BLaER1 treated with 17β-estradiol and CSF1 and Interleukin-3, amounts not matched to agents 10 nM and 100 nM (cell line): ENCODE data around the gene HLCS.

Experiments used
- H3K27ac ChIP-seq, 11 experiments: shearing (Covaris generic); formaldehyde crosslinking; 2 replicates each; pipeline ENCODE4 v1.8.1; 2022
- H3K27me3 ChIP-seq, 11 experiments: shearing (Covaris generic); formaldehyde crosslinking; 2 replicates each; pipeline ENCODE4 v1.8.1; 2022
- H3K36me3 ChIP-seq, 11 experiments: shearing (Covaris generic); formaldehyde crosslinking; 2 replicates each; pipeline ENCODE4 v1.8.1; 2022
- H3K4me1 ChIP-seq, 10 experiments: shearing (Covaris generic); formaldehyde crosslinking; 2 replicates each; pipeline ENCODE4 v1.8.1; 2022
- H3K4me2 ChIP-seq, 11 experiments: shearing (Covaris generic); formaldehyde crosslinking; 2 replicates each; pipeline ENCODE4 v1.8.1; 2022
- H3K4me3 ChIP-seq, 10 experiments: shearing (Covaris generic); formaldehyde crosslinking; 2 replicates each; pipeline ENCODE4 v1.8.1; 2022
- H3K9ac ChIP-seq, 11 experiments: shearing (Covaris generic); formaldehyde crosslinking; 2 replicates each; pipeline ENCODE4 v1.8.1; 2022
- H3K9me3 ChIP-seq, 11 experiments: shearing (Covaris generic); formaldehyde crosslinking; replicated peaks in 1 of 11; 2 replicates each; pipeline ENCODE4 v1.8.1; 2022
- H4K20me1 ChIP-seq, 11 experiments: shearing (Covaris generic); formaldehyde crosslinking; 2 replicates each; pipeline ENCODE4 v1.8.1; 2022
- Cebpa-rat ChIP-seq, 11 experiments: shearing (Covaris generic); IDR thresholded peaks; 2 replicates each; pipeline ENCODE4 v1.8.1; 2022

The HLCS gene

GRCh38 chr21:36839123-36839522, 127.3 kb downstream of the HLCS start:
- Histone ChIP-seq H3K4me2 (peak overlapping the region in 2 of 11 experiments; percentile 30 to 43; a peak in 3 of 22 replicates), H3K9ac (no peak overlapping the region), H3K4me3 (no peak overlapping the region), H3K36me3 (peaks cover 0 to 15% (median 0%) of the 10 kb centered on the region in 11 experiments; a peak in 2 of 22 replicates), H3K4me1 (peaks cover 0 to 10% (median 0%) of the 10 kb centered on the region in 10 experiments; a peak in 2 of 20 replicates), H4K20me1 (no peaks in the 10 kb centered on the region), H3K27ac (no peak overlapping the region), H3K27me3 (no peaks in the 10 kb centered on the region), H3K9me3 (no peaks in the 10 kb centered on the region)
- TF ChIP-seq Cebpa-rat (IDR thresholded peaks at IDR 0.05): no peak

- no peak overlapping the region for H3K4me2 ChIP-seq
- no peak overlapping the region for H3K4me3 ChIP-seq
- no peaks in the 10 kb centered on the region for H4K20me1 ChIP-seq
- H3K27ac ChIP-seq: no peak overlapping the region
- H3K9me3 ChIP-seq: no peaks in the 10 kb centered on the region
- no peak overlapping the region for H3K9ac ChIP-seq
- H3K27me3 ChIP-seq: no peaks in the 10 kb centered on the region
- no peak for TF ChIP-seq Cebpa-rat (IDR thresholded peaks at IDR 0.05)
- H3K36me3 ChIP-seq: peaks cover 0 to 6% (median 0%) of the 10 kb centered on the region in 11 experiments; a peak in 2 of 22 replicates
- peaks cover 0 to 10% (median 0%) of the 10 kb centered on the region in 10 experiments; a peak in 3 of 20 replicates for H3K4me1 ChIP-seq
Measured at GRCh38 chr21:36835383-36835795, 131.1 kb downstream of the HLCS start.

GRCh38 chr21:36834192-36834591, 132.3 kb downstream of the HLCS start:
- Histone ChIP-seq H4K20me1 (no peaks in the 10 kb centered on the region), H3K27ac (no peak overlapping the region), H3K4me2 (no peak overlapping the region), H3K4me3 (no peak overlapping the region), H3K27me3 (no peaks in the 10 kb centered on the region), H3K36me3 (peaks cover 0 to 6% (median 0%) of the 10 kb centered on the region in 11 experiments; a peak in 2 of 22 replicates), H3K4me1 (peaks cover 0 to 7% (median 0%) of the 10 kb centered on the region in 10 experiments; a peak in 3 of 20 replicates), H3K9ac (no peak overlapping the region), H3K9me3 (no peaks in the 10 kb centered on the region)
- TF ChIP-seq Cebpa-rat (IDR thresholded peaks at IDR 0.05): no peak

- H3K4me3 ChIP-seq: no peak overlapping the region
- no peak overlapping the region for H3K9ac ChIP-seq
- peaks cover 0 to 8% (median 0%) of the 10 kb centered on the region in 11 experiments; a peak in 3 of 22 replicates for H3K36me3 ChIP-seq
- TF ChIP-seq Cebpa-rat (IDR thresholded peaks at IDR 0.05): no peak
- H3K9me3 ChIP-seq: no peaks in the 10 kb centered on the region
- H3K4me2 ChIP-seq: no peak overlapping the region
- no peaks in the 10 kb centered on the region for H3K27me3 ChIP-seq
- no peaks in the 10 kb centered on the region for H4K20me1 ChIP-seq
- peaks cover 0 to 3% (median 0%) of the 10 kb centered on the region in 10 experiments; a peak in 1 of 20 replicates for H3K4me1 ChIP-seq
- no peak overlapping the region for H3K27ac ChIP-seq
Measured at GRCh38 chr21:36830100-36830499, 136.4 kb downstream of the HLCS start.

GRCh38 chr21:36828891-36829515, 137.5 kb downstream of the HLCS start:
- H3K36me3 ChIP-seq: peaks cover 0 to 12% (median 0%) of the 10 kb centered on the region in 11 experiments; a peak in 2 of 22 replicates
- TF ChIP-seq Cebpa-rat (IDR thresholded peaks at IDR 0.05): no peak
- no peaks in the 10 kb centered on the region for H4K20me1 ChIP-seq
- no peak overlapping the region for H3K9ac ChIP-seq
- no peak overlapping the region for H3K4me3 ChIP-seq
- peaks cover 0 to 3% (median 0%) of the 10 kb centered on the region in 10 experiments; a peak in 1 of 20 replicates for H3K4me1 ChIP-seq
- H3K27me3 ChIP-seq: no peaks in the 10 kb centered on the region
- no peak overlapping the region for H3K27ac ChIP-seq
- H3K4me2 ChIP-seq: no peak overlapping the region
- no peaks in the 10 kb centered on the region for H3K9me3 ChIP-seq

- Histone ChIP-seq H3K9ac (no peak overlapping the region), H4K20me1 (no peaks in the 10 kb centered on the region), H3K27ac (no peak overlapping the region), H3K9me3 (no peaks in the 10 kb centered on the region), H3K4me1 (peaks cover 0 to 3% (median 0%) of the 10 kb centered on the region in 10 experiments; a peak in 1 of 20 replicates), H3K27me3 (no peaks in the 10 kb centered on the region), H3K36me3 (peaks cover 0 to 12% (median 0%) of the 10 kb centered on the region in 11 experiments; a peak in 2 of 22 replicates), H3K4me3 (no peak overlapping the region), H3K4me2 (no peak overlapping the region)
- no peak for TF ChIP-seq Cebpa-rat (IDR thresholded peaks at IDR 0.05)
Measured at GRCh38 chr21:36828208-36828607, 138.3 kb downstream of the HLCS start.

GRCh38 chr21:36825658-36826057, 140.8 kb downstream of the HLCS start:
- no peaks in the 10 kb centered on the region for H3K27me3 ChIP-seq
- TF ChIP-seq Cebpa-rat (IDR thresholded peaks at IDR 0.05): no peak
- peaks cover 0 to 9% (median 0%) of the 10 kb centered on the region in 10 experiments; a peak in 3 of 20 replicates for H3K4me1 ChIP-seq
- no peak overlapping the region for H3K27ac ChIP-seq
- peaks cover 0 to 23% (median 0%) of the 10 kb centered on the region in 11 experiments; a peak in 4 of 22 replicates for H3K36me3 ChIP-seq
- no peaks in the 10 kb centered on the region for H4K20me1 ChIP-seq
- no peak overlapping the region for H3K4me2 ChIP-seq
- no peak overlapping the region for H3K9ac ChIP-seq
- H3K4me3 ChIP-seq: no peak overlapping the region
- H3K9me3 ChIP-seq: no peaks in the 10 kb centered on the region

- no peak overlapping the region for H3K4me3 ChIP-seq
- H3K27ac ChIP-seq: no peak overlapping the region
- H3K27me3 ChIP-seq: no peaks in the 10 kb centered on the region
- H3K9me3 ChIP-seq: no peaks in the 10 kb centered on the region
- H4K20me1 ChIP-seq: peaks cover 0 to 6% (median 0%) of the 10 kb centered on the region in 11 experiments; a peak in 4 of 22 replicates
- no peak for TF ChIP-seq Cebpa-rat (IDR thresholded peaks at IDR 0.05)
- peaks cover 0 to 32% (median 0%) of the 10 kb centered on the region in 11 experiments; a peak in 4 of 22 replicates for H3K36me3 ChIP-seq
- H3K9ac ChIP-seq: no peak overlapping the region
- peaks cover 0 to 10% (median 0%) of the 10 kb centered on the region in 10 experiments; a peak in 3 of 20 replicates for H3K4me1 ChIP-seq
- peak overlapping the region in 2 of 11 experiments; percentile 9 to 25; a peak in 2 of 22 replicates for H3K4me2 ChIP-seq
Measured at GRCh38 chr21:36821032-36821299, 145.5 kb downstream of the HLCS start.

- H3K4me2 ChIP-seq: peak overlapping the region in 2 of 11 experiments; percentile 9 to 25; a peak in 2 of 22 replicates
- H3K4me3 ChIP-seq: no peak overlapping the region
- peaks cover 0 to 27% (median 0%) of the 10 kb centered on the region in 11 experiments; a peak in 4 of 22 replicates for H3K36me3 ChIP-seq
- no peak for TF ChIP-seq Cebpa-rat (IDR thresholded peaks at IDR 0.05)
- no peak overlapping the region for H3K27ac ChIP-seq
- H3K27me3 ChIP-seq: no peaks in the 10 kb centered on the region
- H3K4me1 ChIP-seq: peaks cover 0 to 10% (median 0%) of the 10 kb centered on the region in 10 experiments; a peak in 3 of 20 replicates
- H4K20me1 ChIP-seq: peaks cover 0 to 6% (median 0%) of the 10 kb centered on the region in 11 experiments; a peak in 4 of 22 replicates
- H3K9ac ChIP-seq: no peak overlapping the region
- no peaks in the 10 kb centered on the region for H3K9me3 ChIP-seq
Measured at GRCh38 chr21:36820176-36821031, 146.1 kb downstream of the HLCS start.
